A549 (cell line): ENCODE data around the gene LDLRAD3.
A peak's percentile ranks its signal among the peaks of the same experiment; 100 is the strongest.

ENCODE experiments used
- CHD2 ChIP-seq: fragments of 150-350 bp; IDR thresholded peaks from 2 replicates; pipeline ENCODE4 v1.6.1; 2014; ENCODE audit warnings: low read length; ENCODE audit not compliant: partially characterized antibody
- CTCF ChIP-seq: fragments of >200 bp; sonication (Bioruptor Twin); formaldehyde crosslinking; IDR thresholded peaks from 3 replicates; pipeline ENCODE4 v1.5.1; 2016
- EP300 ChIP-seq, 2 experiments: fragments of >200 bp; sonication (Bioruptor Twin); formaldehyde crosslinking; IDR thresholded peaks; 2 replicates in 1 of 2; 3 replicates in 1 of 2; pipeline ENCODE4 v1.6.1; 2016 to 2017
- ESRRA ChIP-seq: fragments of 150-350 bp; IDR thresholded peaks from 2 replicates; pipeline ENCODE4 v1.6.1; 2014; ENCODE audit warnings: mild to moderate bottlenecking, low read length, borderline replicate concordance
- HOXB5 ChIP-seq: fragments of 250-450 bp; sonication (Bioruptor Pico); IDR thresholded peaks from 2 replicates; pipeline ENCODE4 v1.5.0; 2020; ENCODE audit warnings: mild to moderate bottlenecking, moderate library complexity
- JUNB ChIP-seq: fragments of >200 bp; sonication (Bioruptor Twin); formaldehyde crosslinking; IDR thresholded peaks from 2 replicates; pipeline ENCODE4 v1.6.1; 2016
- KDM1A ChIP-seq: fragments of 200-600 bp; sonication (generic); IDR thresholded peaks from 2 replicates; pipeline ENCODE4 v1.6.1; 2016; ENCODE audit warnings: low read depth, mild to moderate bottlenecking
- POLR2A ChIP-seq: IDR thresholded peaks from 2 replicates; pipeline ENCODE4 v1.6.1; 2012; ENCODE audit warnings: mild to moderate bottlenecking, low read length
- RAD21 ChIP-seq, 2 experiments: fragments of >200 bp in 1 of 2; sonication (Bioruptor Twin) in 1 of 2; formaldehyde crosslinking in 1 of 2; IDR thresholded peaks in 1 of 2; conservative IDR thresholded peaks in 1 of 2; 2 replicates in 1 of 2; 3 replicates in 1 of 2; pipeline ENCODE4 v1.6.1; 2012 to 2018; ENCODE audit warnings: inconsistent platforms in 1 of 2
- REST ChIP-seq: fragments of 200-600 bp; sonication (generic); IDR thresholded peaks from 2 replicates; pipeline ENCODE4 v1.6.1; 2016; ENCODE audit warnings: antibody characterized with exemption, mild to moderate bottlenecking, moderate library complexity
- RFX5 ChIP-seq: fragments of 450-650 bp; IDR thresholded peaks from 2 replicates; pipeline ENCODE4 v1.7.1; 2014; ENCODE audit warnings: antibody characterized with exemption, mild to moderate bottlenecking, moderate library complexity
- USF2 ChIP-seq: fragments of 450-650 bp; IDR thresholded peaks from 2 replicates; pipeline ENCODE4 v1.6.1; 2014; ENCODE audit warnings: antibody characterized with exemption
- ZNF302 ChIP-seq: fragments of 250-450 bp; sonication (Bioruptor Pico); IDR thresholded peaks from 2 replicates; pipeline ENCODE4 v1.9.0; 2021; ENCODE audit warnings: inconsistent platforms, mild to moderate bottlenecking, moderate library complexity

- TF ChIP-seq ESRRA (no peak), POLR2A (no peak), CHD2 (no peak), HOXB5 (CRISPR knock-in tag) (no peak), RFX5 (no peak), REST (no peak), CTCF (no peak), ZNF302 (no peak), USF2 (no peak), RAD21 (conservative IDR thresholded peaks at IDR 0.05 in 1 of 2, IDR thresholded peaks at IDR 0.05 in 1 of 2) (no peak), KDM1A (peak; percentile 82; the same call in 1 of the 2 replicates), EP300 (IDR thresholded peaks at IDR 0.05) (no peak), JUNB (no peak)
Observed at GRCh38 chr11:35902961-35903360, 40.9 kb upstream of the LDLRAD3 start.
